Endothelial cell of umbilical vein (primary cell): Measurements from ENCODE around the gene ROPN1B.

Source experiments
- CTCF ChIP-seq, 2 donors: IDR thresholded peaks; 1 replicate in 1 of 2; 2 replicates in 1 of 2; pipeline ENCODE4 v1.5.1; 2011; ENCODE audit warnings: low read length in 2 of 2, mild to moderate bottlenecking in 2 of 2, moderate library complexity in 2 of 2, control low read depth in 1 of 2, inconsistent platforms in 1 of 2, low read depth in 1 of 2; ENCODE audit not compliant: insufficient read depth in 1 of 2; ENCODE audit errors: extremely low read depth in 1 of 2
- FOS ChIP-seq: IDR thresholded peaks from 2 replicates; pipeline ENCODE4 v1.6.1; 2011; ENCODE audit warnings: mild to moderate bottlenecking, low read length, moderate library complexity, borderline replicate concordance; ENCODE audit not compliant: insufficient read depth
- POLR2A ChIP-seq: IDR thresholded peaks from 2 replicates; pipeline ENCODE4 v1.6.1; 2012; ENCODE audit warnings: low read depth, mild to moderate bottlenecking, control low read depth, low read length
- POLR2AphosphoS5 ChIP-seq: IDR thresholded peaks from 2 replicates; pipeline ENCODE4 v1.6.1; 2012; ENCODE audit warnings: low read depth, mild to moderate bottlenecking, control low read depth, low read length, moderate library complexity; ENCODE audit not compliant: insufficient read depth
- TF ChIP-seq, protein P1 (sequence below): IDR thresholded peaks from 2 replicates; pipeline ENCODE4 v1.6.1; 2011; ENCODE audit not compliant: insufficient read depth, insufficient read length

DNA sequence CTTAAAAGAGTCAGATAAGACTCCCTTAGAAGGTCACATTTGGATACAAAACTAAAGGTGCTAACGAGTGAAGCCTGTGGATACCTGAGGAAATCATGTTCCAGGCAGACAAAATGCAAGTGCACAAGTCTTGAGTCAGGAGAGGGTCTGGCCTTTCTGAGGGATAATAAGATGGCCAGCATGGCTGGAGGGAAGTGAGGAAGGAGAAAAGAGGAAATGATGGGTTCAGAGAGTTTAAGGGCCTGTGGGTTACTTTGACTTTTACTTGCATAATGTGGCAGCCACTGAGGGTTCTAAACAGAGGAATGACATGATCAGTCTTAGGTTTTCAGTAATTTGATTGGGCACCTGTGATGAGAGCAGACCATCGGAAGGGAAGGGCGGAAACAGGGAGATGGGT lies 3.5 kb upstream of the ROPN1B start:
- no peak for TF ChIP-seq CTCF (IDR thresholded peaks at IDR 0.05; ENCODE audit: extremely low read depth in 1 of 2, insufficient read depth in 1 of 2, low read depth in 1 of 2, low read length in 2 of 2)
- no peak for TF ChIP-seq POLR2A
- no peak for TF ChIP-seq POLR2AphosphoS5
- TF ChIP-seq FOS = no peak
- TF ChIP-seq, protein P1, sequence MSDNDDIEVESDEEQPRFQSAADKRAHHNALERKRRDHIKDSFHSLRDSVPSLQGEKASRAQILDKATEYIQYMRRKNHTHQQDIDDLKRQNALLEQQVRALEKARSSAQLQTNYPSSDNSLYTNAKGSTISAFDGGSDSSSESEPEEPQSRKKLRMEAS = no peak
